Skeletal muscle cell (primary cell): ENCODE results near the gene KIAA1210.

Source experiments
- DNase-seq: peaks from one replicate; pipeline ENCODE4 v3.0.0-alpha.2; 2010; ENCODE audit warnings: low read depth
- H3K4me3 ChIP-seq: 2 replicates; pipeline ENCODE4 v1.5.1; 2011; ENCODE audit warnings: low read depth, mild to moderate bottlenecking, control low read depth, low read length, moderate library complexity

KIAA1210 gene

GRCh38 chrX:119094819-119095218 is 32.8 kb downstream of the KIAA1210 start:
- no peak for DNase-seq
- H3K4me3 ChIP-seq = no peak overlapping the region

GRCh38 chrX:119093991-119094735 is 33.4 kb downstream of the KIAA1210 start:
- no peak overlapping the region for H3K4me3 ChIP-seq
- DNase-seq = peak; percentile 7

DNA sequence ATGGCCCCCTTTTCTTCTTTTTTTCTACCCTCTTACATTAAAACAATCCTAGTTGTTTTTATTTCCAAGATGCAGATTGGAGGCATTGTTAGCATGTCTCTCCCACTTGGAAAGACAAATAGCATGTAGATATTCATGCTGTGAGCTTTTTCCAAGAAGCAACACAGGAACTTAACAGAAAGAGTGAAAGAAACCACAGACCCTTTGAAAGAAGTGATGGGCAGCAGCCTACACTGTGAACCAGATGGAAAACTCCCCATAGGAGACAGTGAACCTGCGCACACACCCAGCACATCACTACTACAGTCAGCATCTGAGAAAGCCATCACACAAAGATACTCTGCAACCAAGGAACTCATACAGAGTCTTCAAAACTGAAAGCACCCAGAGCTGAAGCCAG is 37.0 kb downstream of the KIAA1210 start:
- DNase-seq = no peak
- no peak overlapping the region for H3K4me3 ChIP-seq

DNA sequence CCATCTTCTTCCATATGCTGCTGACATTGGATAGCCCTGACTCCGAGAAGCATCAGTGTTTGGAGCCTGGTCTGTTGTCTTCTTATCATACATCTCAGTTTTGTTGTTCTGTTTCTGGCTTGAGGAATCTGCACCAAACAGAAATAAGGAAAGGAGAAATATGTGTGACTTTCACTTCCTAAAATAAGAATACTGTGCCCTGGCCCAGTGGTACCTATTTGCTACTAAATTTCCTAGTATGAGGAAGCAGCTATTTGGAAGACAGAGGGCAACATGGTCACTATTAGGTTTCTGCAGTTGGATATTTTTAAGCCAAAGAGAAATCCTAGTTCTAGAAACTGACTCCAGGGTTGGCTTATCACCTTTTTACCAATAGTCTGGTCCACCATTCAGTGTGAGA is 38.0 kb downstream of the KIAA1210 start:
- DNase-seq = no peak
- no peak overlapping the region for H3K4me3 ChIP-seq

DNA sequence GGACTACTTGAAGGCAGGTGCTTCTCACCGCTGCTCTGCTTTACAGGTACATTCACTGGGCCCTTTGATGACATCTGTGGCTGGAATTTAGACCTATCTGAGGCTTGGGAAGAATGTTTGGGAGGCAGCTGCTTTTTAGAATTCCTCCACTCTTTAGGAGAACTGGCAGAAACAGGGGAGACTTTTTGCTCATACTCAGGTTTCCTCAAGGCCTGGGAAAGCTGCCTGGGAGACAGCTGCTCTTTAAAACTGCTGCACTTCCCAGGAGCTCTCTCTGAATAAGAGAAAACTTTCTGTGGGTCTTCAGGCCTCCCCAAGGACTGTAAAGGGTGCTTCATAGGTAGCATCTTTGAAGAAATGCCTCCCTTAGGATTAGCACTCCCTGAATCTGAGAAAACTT is 40.5 kb downstream of the KIAA1210 start:
- no peak for DNase-seq

DNA sequence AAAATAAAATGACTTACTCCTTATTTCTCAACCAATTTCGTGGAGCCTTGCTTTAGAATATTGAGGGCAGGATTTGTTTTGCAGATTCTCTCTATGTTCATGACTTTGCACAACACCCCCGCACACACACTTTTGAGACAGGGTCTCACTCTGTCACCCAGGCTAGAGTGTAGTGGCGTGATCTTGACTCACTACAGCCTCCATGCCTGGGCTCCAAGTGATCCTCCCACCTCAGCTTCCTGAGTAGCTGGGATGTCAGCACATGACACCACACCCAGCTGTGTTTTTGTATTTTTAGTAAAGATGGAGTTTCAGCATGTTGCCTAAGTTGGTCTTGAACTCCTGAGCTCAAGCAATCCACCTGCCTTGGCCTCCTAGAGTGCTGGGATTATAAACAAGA is 42.8 kb downstream of the KIAA1210 start:
- DNase-seq = no peak
- H3K4me3 ChIP-seq = no peak overlapping the region

More for the DNA sequence above, 40.5 kb downstream of the KIAA1210 start:
- H3K4me3 ChIP-seq = no peak overlapping the region

DNA sequence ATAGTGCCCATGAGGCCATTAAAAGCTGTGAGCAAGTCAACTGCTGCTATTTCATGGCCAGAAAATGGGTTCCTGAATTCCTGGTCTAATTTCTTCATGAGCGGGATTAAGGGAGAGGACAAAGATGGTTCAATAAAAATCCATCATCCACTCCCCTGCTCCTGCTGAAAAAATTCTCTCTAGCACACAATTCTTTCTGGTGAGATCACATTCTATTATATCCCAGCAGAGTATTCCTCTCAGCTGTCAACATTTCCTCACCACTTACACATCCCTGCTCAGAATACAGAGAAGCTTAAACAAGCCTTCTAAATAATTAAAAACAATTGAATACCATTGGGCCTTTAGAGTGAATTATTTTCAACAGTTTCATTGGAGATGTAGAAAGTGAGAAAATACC is 45.3 kb downstream of the KIAA1210 start:
- no peak overlapping the region for H3K4me3 ChIP-seq
- no peak for DNase-seq

GRCh38 chrX:119075270-119076025 is 52.2 kb downstream of the KIAA1210 start:
- DNase-seq = no peak
- H3K4me3 ChIP-seq = no peak overlapping the region

DNA sequence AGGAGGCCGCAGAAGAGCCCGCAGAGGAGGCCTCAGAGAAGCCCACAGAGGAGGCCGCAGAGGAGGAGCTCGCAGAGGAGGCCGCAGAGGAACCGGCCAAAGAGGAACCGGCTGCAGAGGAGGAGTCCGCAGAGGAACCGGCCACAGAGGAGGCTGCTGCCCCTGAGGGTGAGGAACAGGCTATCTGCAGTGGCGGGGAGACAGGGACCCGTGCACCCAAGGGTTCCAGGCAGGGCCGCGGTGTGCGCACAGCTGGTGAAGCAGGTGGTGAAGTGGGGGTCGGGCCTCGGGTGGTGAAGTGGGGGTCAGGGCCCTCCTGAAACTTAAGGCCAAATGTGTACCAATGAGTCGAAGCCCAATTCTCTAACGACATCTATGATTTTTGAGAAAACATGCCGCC is 53.7 kb downstream of the KIAA1210 start:
- DNase-seq = no peak
- no peak overlapping the region for H3K4me3 ChIP-seq

GRCh38 chrX:119073200-119073905 is 54.3 kb downstream of the KIAA1210 start:
- DNase-seq = no peak

GRCh38 chrX:119072744-119073143 is 54.9 kb downstream of the KIAA1210 start, which contains the start of gene CT47C1:
CT47C1 (plus strand) TSS chrX:119072993; CDS start chrX:119073226, 233 bp downstream.
- DNase-seq = no peak
- no peak within 1 kb of the TSS for H3K4me3 ChIP-seq

More at GRCh38 chrX:119073200-119073905, 54.3 kb downstream of the KIAA1210 start:
- no peak overlapping the region for H3K4me3 ChIP-seq

DNA sequence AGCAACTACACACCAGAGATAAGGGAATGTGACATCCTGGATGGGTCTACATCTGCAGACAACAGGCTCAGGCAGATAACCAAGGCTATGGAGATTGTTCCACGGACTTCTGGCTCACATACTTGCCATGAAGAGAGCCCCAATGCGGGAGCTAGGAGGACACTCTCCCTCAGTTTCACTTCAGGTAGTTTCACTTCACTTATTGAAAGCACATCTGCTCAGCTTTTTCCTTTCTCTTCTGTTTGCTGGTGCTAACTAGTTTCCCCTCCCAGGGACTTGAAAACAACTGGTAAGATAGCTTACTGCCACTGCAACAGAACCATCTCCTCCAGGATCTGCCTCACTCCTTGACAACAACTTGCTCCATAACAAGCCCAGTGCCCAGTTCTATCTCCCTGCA is 56.2 kb downstream of the KIAA1210 start:
- H3K4me3 ChIP-seq = no peak overlapping the region
- no peak for DNase-seq

- DNase-seq = no peak
- H3K4me3 ChIP-seq = no peak overlapping the region
Observed at GRCh38 chrX:119069762-119070161, 57.9 kb downstream of the KIAA1210 start.

GRCh38 chrX:119069128-119069527 is 58.5 kb downstream of the KIAA1210 start:
- no peak for DNase-seq
- H3K4me3 ChIP-seq = no peak overlapping the region

DNA sequence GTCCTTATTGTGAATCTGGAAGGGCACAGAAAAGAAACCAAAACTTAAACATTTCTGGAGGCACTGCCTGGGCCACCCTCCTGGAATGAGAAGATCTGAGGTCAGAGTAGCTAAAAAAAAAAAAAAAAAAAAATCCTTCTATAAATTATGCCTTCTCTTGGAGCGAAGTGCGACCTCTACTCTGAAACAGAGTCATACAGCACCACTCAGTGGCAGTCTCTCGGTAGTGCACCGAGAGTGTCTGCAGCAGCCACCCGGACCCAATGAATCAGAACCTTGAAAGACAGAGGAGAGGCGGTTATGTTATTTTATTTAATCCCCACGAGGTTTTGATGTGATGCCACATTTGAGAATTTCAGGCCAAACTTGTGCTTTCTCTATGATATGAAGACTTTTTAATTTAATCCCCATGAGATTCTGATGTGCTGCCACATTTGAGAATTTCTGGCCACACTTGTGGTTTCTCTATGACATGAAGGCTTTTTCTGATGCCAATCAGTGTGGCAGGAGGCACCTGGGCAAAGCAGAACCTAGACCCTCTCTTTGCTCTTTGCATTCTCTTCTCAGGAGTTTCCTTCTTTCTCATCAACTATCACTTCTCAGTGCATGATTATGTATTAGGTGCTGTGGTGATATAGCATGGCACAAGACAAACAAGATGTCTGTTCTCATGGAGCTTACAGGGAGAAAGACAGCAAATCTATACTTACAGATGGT is 60.4 kb downstream of the KIAA1210 start:
- no peak overlapping the region for H3K4me3 ChIP-seq
- peak; percentile 6 for DNase-seq

DNA sequence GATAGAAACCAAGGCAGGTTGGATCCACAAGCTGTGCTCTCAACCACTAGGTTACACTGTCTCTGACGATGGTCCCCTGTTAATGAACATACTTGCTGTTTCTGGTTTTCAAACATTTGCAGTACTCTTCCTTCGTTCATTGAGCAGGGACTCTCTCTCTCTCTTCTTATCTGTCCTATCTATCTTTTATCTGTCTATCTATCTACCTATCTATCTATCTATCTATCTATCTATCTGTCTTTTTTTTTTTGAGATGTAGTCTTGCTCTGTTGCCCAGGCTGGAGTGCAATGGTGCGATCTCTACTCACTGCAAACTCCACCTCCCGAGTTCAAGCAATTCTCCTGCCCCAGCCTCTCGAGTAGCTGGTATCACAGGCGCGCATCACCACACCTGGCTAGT is 64.2 kb downstream of the KIAA1210 start:
- H3K4me3 ChIP-seq = no peak overlapping the region
- DNase-seq = no peak

DNA sequence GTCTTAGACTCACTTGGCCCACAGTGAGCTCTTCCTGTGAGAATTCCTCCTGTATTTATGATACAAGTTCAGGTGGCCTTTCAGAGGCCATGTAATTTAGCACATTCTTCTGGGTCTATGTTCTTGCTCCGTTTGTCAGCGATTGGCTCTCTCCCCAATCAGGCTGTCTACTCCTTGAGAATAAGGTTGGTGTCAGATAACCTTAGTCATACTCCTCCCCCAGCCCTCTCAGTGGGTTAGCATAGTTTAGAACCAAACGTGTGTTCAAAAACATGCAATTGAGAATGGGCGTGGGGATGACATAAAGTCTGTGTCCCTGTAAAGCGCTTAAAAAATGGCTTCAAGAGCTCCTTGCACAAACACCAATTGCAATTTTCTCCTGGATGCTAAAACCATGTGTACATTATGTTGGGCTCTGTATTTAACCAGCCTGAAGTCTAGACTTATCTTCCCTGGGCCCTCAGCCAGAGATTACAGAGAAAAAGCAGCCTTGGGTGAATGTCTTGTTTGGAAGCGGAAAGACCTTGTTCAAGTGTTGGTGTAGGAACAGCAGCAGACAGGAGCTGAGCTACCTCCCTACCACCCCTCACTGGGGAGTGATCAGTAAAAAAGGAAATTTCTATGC is 64.8 kb downstream of the KIAA1210 start:
- peak; percentile 10 for DNase-seq
- H3K4me3 ChIP-seq = no peak overlapping the region

DNA sequence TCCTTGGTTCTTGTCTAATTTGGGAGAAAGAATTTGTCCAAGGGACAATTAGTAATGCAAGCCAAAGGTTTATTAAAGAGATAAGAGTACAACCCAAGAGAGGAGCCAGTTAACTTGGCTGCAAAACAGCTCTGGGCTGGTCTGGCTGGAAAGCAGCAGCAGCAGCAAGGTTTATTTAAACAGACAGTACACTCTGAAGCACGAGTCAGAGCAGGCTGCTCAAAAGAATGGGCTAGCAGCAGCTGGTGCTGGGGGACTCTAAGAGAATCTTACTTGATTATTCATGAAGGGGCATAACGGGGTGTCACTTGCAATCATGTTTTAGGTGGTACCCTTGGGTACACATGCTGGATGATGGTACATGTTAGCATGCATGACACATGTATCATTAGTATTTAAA is 71.9 kb downstream of the KIAA1210 start:
- no peak overlapping the region for H3K4me3 ChIP-seq

GRCh38 chrX:119045884-119046283 is 81.7 kb downstream of the KIAA1210 start:
- DNase-seq = no peak
- H3K4me3 ChIP-seq = no peak overlapping the region

More for the DNA sequence above, 71.9 kb downstream of the KIAA1210 start:
- DNase-seq = no peak
